Stimulated activated CD8-positive, alpha-beta memory T cell treated with anti-CD3 and anti-CD28 coated beads, Interleukin-4, amount 100 ng/mL, for 1 hour (primary cell): ENCODE data around the gene FAM83B.
"Not testable (repeated sequence)": the region's sequence is repeated elsewhere in the genome, so short reads cannot be mapped to it uniquely, and the experiment has no call there.

ENCODE experiments used
- DNase-seq, 2 donors: peaks; one replicate each; pipeline ENCODE4 v3.0.0-alpha.2; 2020; ENCODE audit warnings: low read depth in 2 of 2, low spot score in 1 of 2

FAM83B gene

GRCh38 chr6:54846243-54846856 is at the start of gene FAM83B:
TSS of gene FAM83B (plus strand) at chr6:54846771. CDS start at chr6:54870247, 23,476 bp downstream.
- DNase-seq = no peak

GRCh38 chr6:54796918-54797317 is 49.7 kb upstream of the FAM83B start:
- DNase-seq = not testable (repeated sequence)

DNA sequence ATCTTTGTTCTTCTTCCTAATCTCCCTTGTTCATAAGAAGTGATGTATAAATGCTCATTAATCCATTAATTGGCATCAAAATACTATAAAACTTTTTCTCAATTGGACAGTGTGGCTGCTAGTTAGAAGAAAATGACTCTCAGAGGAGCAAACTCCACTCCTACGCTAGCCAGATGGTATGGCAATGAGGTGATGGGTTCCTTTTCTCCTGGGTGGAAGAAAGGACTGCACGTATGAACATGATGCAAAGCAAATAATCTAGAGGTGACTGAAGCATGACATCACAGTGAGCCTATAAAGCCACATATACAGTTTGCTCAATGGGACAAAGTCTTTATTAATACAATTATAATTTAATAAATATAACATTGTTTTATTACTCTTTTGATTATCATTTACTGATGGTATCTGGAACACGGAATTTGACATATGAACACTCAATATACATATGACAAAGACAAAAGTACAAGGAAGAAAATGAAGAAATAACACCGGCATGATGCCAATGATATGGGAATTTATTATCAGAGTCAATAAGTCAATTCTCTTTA is 46.4 kb upstream of the FAM83B start:
- no peak for DNase-seq

DNA sequence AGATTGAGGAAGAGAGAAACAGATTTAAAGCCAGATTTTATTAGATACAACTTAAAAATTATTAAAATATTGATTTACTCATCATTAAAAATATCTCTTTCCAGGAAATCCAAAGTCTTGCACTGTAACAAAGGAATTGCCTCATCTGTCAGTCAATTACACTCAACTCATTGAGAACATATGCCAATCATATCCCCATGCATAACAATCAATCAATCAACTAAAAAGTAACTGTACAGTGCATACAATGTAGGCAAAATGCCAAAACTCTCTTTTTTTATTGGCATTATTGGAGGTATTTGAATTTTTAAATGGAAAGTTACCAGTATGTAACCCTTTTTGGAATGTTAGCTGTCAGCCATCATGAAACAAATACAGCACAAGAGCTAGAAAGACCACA is 45.3 kb upstream of the FAM83B start:
- DNase-seq = no peak

GRCh38 chr6:54801669-54802068 is 44.9 kb upstream of the FAM83B start:
- no peak for DNase-seq

- DNase-seq = no peak
These were observed 43.6 kb upstream of the FAM83B start for GRCh38 chr6:54802775-54803634.

- DNase-seq = no peak
These were observed 41.5 kb upstream of the FAM83B start for GRCh38 chr6:54805077-54805476.

DNA sequence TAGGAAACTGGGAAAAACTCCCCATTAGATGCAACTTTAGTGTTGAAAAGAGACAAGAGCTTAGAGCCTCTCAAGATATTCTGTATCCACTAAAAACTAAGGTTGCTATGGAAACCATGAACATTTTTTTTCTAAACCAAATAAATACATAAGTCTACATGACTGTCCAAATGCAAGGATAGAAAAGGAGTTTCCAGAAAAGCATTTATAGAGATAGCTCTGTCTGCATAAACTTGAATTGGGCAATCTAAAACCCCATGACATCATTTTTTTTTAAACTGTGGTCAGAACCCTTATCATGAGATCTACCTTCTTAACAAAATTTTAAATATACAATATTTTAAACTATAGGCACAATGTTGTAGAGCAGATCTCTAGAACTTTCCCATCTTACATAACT is 36.4 kb upstream of the FAM83B start:
- no peak for DNase-seq

- DNase-seq = no peak
These were observed 32.7 kb upstream of the FAM83B start for GRCh38 chr6:54813892-54814291.

DNA sequence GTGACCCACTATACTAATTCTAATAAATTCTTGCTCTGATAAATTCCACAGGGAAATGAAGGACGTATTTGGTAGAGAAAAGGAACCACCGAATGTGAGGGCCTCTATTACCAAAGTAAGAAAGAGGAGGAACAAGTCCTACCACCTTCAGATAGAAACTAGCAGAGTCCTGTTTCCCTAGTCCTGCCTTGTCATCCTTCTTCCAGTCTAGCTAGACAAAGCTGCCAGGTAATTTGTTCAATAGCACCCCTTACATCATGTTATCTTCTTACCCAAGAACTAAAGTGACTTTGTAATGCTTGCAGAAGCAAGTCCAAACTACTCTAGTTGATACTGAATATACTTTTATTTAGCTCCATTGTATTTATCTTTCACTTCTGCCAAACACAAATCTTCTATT is 29.3 kb upstream of the FAM83B start:
- DNase-seq = no peak

GRCh38 chr6:54817834-54818233 is 28.7 kb upstream of the FAM83B start:
- DNase-seq = no peak

GRCh38 chr6:54824225-54824624 is 22.3 kb upstream of the FAM83B start:
- DNase-seq = not testable (repeated sequence)

DNA sequence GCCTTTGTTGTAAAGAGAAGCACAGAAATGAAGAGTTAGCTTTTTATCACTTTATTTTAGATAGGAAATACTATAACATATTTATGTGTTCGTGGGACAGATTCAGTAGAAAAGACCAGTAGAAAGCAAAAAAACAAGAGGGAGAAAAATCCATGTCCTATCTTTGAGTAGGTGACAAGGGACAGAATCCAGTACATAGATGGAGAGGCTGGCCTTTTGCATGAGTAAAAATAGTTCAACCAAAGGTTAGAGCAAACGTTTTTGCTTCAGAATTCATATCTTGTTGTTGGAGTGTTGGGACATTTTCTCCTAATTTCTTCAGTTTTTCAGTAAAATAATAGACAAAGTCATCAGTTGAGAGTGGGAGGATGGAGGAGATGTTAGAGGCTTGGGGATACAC is 19.6 kb upstream of the FAM83B start:
- DNase-seq = no peak

- no peak for DNase-seq
These were observed 16.4 kb upstream of the FAM83B start for GRCh38 chr6:54830216-54830615.

DNA sequence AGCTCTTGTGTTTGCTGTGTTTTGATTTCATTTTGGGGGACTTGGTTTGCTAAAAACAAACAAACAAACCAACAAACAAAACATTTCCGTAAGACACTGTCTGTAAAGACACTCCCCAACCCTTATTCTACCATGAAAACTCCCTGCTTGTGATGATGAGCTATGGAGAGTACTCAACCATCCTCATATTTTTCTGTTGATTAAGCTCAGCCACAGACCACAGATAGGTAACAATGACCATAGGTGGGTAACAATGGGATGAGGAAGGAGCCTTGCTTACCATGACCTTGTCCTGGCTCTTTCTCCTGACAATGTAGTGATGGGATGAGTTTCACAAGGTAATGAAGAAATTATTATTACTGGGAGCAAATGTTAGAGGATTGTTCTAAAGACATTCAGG is 11.4 kb upstream of the FAM83B start:
- no peak for DNase-seq

DNA sequence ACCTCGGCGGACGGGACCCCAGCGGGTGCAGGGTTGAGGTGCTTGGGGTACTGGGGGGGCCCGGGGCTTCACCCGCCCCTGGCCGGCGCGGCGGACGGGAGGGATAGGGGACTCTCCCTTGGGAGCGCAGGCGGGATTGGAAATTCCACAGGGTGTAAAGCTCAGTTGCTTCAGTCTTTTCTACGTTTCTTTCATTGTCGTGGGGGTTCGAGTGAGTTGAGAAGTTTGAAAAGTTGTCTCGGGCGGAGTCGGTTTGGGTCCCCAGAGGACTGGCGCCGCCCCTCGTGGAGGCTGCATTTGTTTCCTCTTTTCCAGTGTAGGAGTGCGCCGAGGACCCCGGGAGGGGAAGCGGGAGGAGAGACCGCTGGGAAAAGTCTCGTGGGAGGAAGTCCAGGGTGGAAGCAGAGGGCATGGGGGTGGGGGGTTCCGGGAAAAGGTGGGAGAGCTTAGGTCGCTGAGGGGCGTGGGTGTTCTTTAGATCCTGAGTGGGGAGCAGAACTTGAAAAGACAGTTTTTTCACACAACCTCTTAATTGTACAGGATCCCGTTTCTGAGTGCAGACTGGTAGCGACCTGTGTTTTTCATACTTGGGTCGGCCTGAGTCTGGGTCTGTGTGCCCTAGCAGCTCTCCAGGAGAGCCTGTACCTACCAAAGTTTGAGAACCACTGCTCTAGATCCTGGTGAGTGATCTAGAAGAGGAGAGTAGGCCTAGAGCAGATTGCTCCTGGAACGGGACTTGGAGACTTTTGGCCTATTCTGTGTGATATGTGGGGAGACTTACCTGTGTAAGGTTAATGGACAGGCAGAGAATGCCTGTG is 495 bp downstream of the FAM83B start:
- no peak for DNase-seq

DNA sequence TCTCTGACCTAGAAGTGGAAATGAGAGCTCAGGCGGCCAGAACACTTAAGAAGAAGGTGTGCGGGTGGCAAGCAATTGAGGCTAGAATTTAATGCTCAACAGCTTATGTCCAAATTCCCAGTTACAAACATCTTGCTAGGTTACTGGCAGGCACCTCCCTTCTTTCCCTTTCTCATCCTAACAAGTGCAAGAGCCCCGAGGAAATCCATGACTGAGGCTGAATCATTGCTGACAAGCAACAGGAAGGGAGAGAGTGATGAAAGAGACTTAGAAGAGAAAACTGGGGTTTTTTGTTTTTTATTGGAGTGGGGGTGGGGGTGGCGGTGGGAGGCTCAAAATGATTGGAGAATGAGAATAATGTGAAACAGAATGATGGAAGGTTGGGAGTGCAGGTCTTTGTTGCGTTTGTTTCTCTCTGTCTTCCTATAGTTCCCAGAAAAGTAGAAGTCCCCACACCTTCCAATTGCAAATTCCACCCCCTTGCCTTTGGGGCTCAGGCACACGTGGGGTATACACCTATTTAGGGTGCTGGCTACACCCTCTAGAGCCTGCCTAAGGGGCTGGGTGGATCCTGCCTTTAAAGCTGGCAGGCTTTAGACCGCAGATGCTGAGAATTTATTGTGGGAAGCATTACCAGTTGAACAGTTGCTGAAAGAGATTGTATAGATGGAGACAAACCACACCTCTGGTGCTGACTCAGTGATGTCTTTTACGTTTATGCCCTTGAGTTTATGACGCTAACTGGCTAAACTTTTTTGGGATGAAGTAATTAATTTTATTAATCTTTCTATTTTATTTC is 1.4 kb downstream of the FAM83B start:
- no peak for DNase-seq

- DNase-seq = no peak
These were observed 3.5 kb downstream of the FAM83B start for GRCh38 chr6:54850114-54850513.

- DNase-seq = no peak
These were observed 9.6 kb downstream of the FAM83B start for GRCh38 chr6:54856129-54856528.

- DNase-seq = no peak
These were observed 13.6 kb downstream of the FAM83B start for GRCh38 chr6:54860132-54860531.

GRCh38 chr6:54860739-54861138 is 14.2 kb downstream of the FAM83B start:
- DNase-seq = no peak
